HepG2 (cell line): Measurements from ENCODE around the gene SRSF10. TPM values are rescaled to one million over a fixed set of nuclear protein-coding genes. Genes with fewer than 3 reads are reported as not detected.

ENCODE experiments used
- ATF1 ChIP-seq: IDR thresholded peaks from 2 replicates; pipeline ENCODE4 v1.6.1; 2016; ENCODE audit warnings: mild to moderate bottlenecking, control low read depth
- CEBPZ ChIP-seq: IDR thresholded peaks from 2 replicates; pipeline ENCODE4 v1.6.1; 2012; ENCODE audit warnings: low read length, improper control_type of control experiment
- HINFP ChIP-seq: sonication (generic); formaldehyde crosslinking; IDR thresholded peaks from 2 replicates; pipeline ENCODE4 v1.4.0; 2020; ENCODE audit warnings: low read depth, mild to moderate bottlenecking, missing genetic modification reagents
- SIX1 ChIP-seq: sonication (generic); formaldehyde crosslinking; IDR thresholded peaks from 2 replicates; pipeline ENCODE4 v1.4.0; 2020; ENCODE audit warnings: missing genetic modification reagents, borderline replicate concordance
- SIX4 ChIP-seq: sonication (generic); formaldehyde crosslinking; IDR thresholded peaks from 2 replicates; pipeline ENCODE4 v1.4.0; 2020; ENCODE audit warnings: missing genetic modification reagents
- SOX13 ChIP-seq, 3 experiments: fragments of 450-650 bp in 1 of 3; sonication (generic) in 1 of 3; formaldehyde crosslinking in 1 of 3; IDR thresholded peaks in 2 of 3; conservative IDR thresholded peaks in 1 of 3; 2 replicates each; pipeline versions ENCODE4 v1.5.0 to v1.6.1; 2016 to 2020; ENCODE audit warnings: antibody characterized with exemption in 1 of 3, mild to moderate bottlenecking in 1 of 3, missing compliant biosample characterization in 1 of 3, missing genetic modification reagents in 1 of 3, moderate library complexity in 1 of 3
- TEAD3 ChIP-seq: optimal IDR thresholded peaks from 2 replicates; pipeline ENCODE3; 2016; ENCODE audit warnings: borderline replicate concordance
- USF2 ChIP-seq, 2 experiments: sonication (generic) in 1 of 2; formaldehyde crosslinking in 1 of 2; IDR thresholded peaks; 2 replicates each; pipeline versions ENCODE4 v1.5.1 to v1.6.1; 2011 to 2020; ENCODE audit warnings: borderline replicate concordance in 1 of 2, low read depth in 1 of 2, low read length in 1 of 2, mild to moderate bottlenecking in 1 of 2, missing genetic modification reagents in 1 of 2, moderate library complexity in 1 of 2
- WIZ ChIP-seq: sonication (generic); formaldehyde crosslinking; IDR thresholded peaks from 2 replicates; pipeline ENCODE4 v1.5.1; 2020; ENCODE audit warnings: mild to moderate bottlenecking, missing genetic modification reagents
- ZIK1 ChIP-seq: sonication (generic); formaldehyde crosslinking; IDR thresholded peaks from 2 replicates; pipeline ENCODE4 v1.5.0; 2020; ENCODE audit warnings: mild to moderate bottlenecking, low read depth, missing genetic modification reagents, borderline replicate concordance
- ZNF562 ChIP-seq: sonication (generic); formaldehyde crosslinking; IDR thresholded peaks from 2 replicates; pipeline ENCODE4 v1.8.0; 2022; ENCODE audit warnings: missing genetic modification reagents, borderline replicate concordance
- ZNF629 ChIP-seq: sonication (generic); formaldehyde crosslinking; conservative IDR thresholded peaks from 2 replicates; pipeline ENCODE4 v1.5.0; 2020; ENCODE audit warnings: missing genetic modification reagents
- ZNF770 ChIP-seq: sonication (generic); formaldehyde crosslinking; IDR thresholded peaks from 2 replicates; pipeline ENCODE4 v1.5.0; 2020; ENCODE audit warnings: mild to moderate bottlenecking, missing genetic modification reagents
- ZNF772 ChIP-seq: sonication (generic); formaldehyde crosslinking; IDR thresholded peaks from 2 replicates; pipeline ENCODE4 v1.5.0; 2020; ENCODE audit warnings: mild to moderate bottlenecking, missing genetic modification reagents
- ZNF773 ChIP-seq: sonication (generic); formaldehyde crosslinking; IDR thresholded peaks from 2 replicates; pipeline ENCODE4 v1.4.0; 2020; ENCODE audit warnings: missing genetic modification reagents, borderline replicate concordance
- ZSCAN25 ChIP-seq: sonication (generic); formaldehyde crosslinking; IDR thresholded peaks from 2 replicates; pipeline ENCODE4 v1.8.0; 2022; ENCODE audit warnings: mild to moderate bottlenecking, missing genetic modification reagents
- polyA plus RNA-seq, 8 experiments: library from polyadenylated mRNA; depleted of rRNA in 3 of 8; stranded (reverse) in 7 of 8; unstranded in 1 of 8; fragments of >200 nt; fragmentation: Illumina TruSeq in 4 of 8; extraction: Trizol in 4 of 8; gene quantifications; 2 replicates each; pipeline versions ENCODE4 v1.2.1 to v1.2.3, GENCODE V29; 2011 to 2016; ENCODE audit warnings: low read depth in 4 of 8, missing spikeins in 1 of 8, mixed read lengths in 1 of 8; ENCODE audit not compliant: insufficient read depth in 1 of 8
- total RNA-seq, 5 experiments: library from RNA; depleted of rRNA; stranded (reverse); fragments of >200 nt; fragmentation: Illumina TruSeq; extraction: Trizol; gene quantifications; 2 replicates each; pipeline ENCODE4 v1.2.3, GENCODE V29; 2016; ENCODE audit warnings: low read depth in 1 of 5

SRSF10 gene
- total and polyA plus RNA-seq, 2 of the 13 experiments (the other 11 are each of a cell fraction or from before 2014, with no cell fraction given): 126 to 186 TPM

- peak; percentile 59; the same call in 1 of the 2 replicates for TF ChIP-seq ZSCAN25 (CRISPR knock-in tag)
- TF ChIP-seq ZNF772 (CRISPR knock-in tag): peak; percentile 79; the same call in 1 of the 2 replicates
- 0 out of 2 replicates have a peak, but pooled peaks have one; percentile 29 for TF ChIP-seq SIX4 (CRISPR knock-in tag)
- no peak for TF ChIP-seq ZIK1 (CRISPR knock-in tag)
- no peak for TF ChIP-seq ZNF562 (CRISPR knock-in tag)
- no peak for TF ChIP-seq ZNF773 (CRISPR knock-in tag)
- peak; percentile 97 for TF ChIP-seq TEAD3
- TF ChIP-seq SIX1: no peak
- 0 out of 2 replicates have a peak, but pooled peaks have one; percentile 26 for TF ChIP-seq WIZ (CRISPR knock-in tag)
- TF ChIP-seq SOX13 (IDR thresholded peaks at IDR 0.05): no peak
- peak in 1 of 2 experiments; percentile 86; a peak in 2 of 4 replicates for TF ChIP-seq SOX13 (CRISPR knock-in tag; conservative IDR thresholded peaks at IDR 0.05 in 1 of 2, IDR thresholded peaks at IDR 0.05 in 1 of 2)
- no peak for TF ChIP-seq CEBPZ
- TF ChIP-seq HINFP (CRISPR knock-in tag): no peak
- peak; percentile 47 for TF ChIP-seq ZNF770 (CRISPR knock-in tag)
- TF ChIP-seq ATF1 (CRISPR knock-in tag): 0 out of 2 replicates have a peak, but pooled peaks have one; percentile 37
- no peak for TF ChIP-seq USF2 (IDR thresholded peaks at IDR 0.05; ENCODE audit: low read depth, low read length)
- TF ChIP-seq USF2 (CRISPR knock-in tag; IDR thresholded peaks at IDR 0.05; ENCODE audit: borderline replicate concordance): no peak
- peak; percentile 61 for TF ChIP-seq ZNF629
Measured at GRCh38 chr1:24018611-24019580, 38.8 kb upstream of the SRSF10 start (continued).
